Measurements from ENCODE around the gene ZNF771.

- TF ChIP-seq CTCF (IDR thresholded peaks at IDR 0.05) (no peak), ZFX (IDR thresholded peaks at IDR 0.05; ENCODE audit: borderline replicate concordance) (no peak)
These were observed 37.1 kb downstream of the ZNF771 start for GRCh38 chr16:30444231-30445148.
